Uterus (tissue), 2 donors: ENCODE results near the gene SPRYD4.

ENCODE experiments used
- POLR2A ChIP-seq, 2 donors: fragments of 450-650 bp; IDR thresholded peaks; one replicate each; pipeline ENCODE4 v1.6.1; 2016; ENCODE audit warnings: antibody characterized with exemption in 2 of 2, mild to moderate bottlenecking in 1 of 2, moderate library complexity in 1 of 2
- TF ChIP-seq, protein P1 (sequence below), 4 experiments: fragments of 200-600 bp in 2 of 4; fragments of 450-650 bp in 2 of 4; sonication (generic) in 2 of 4; IDR thresholded peaks; one replicate each; pipeline ENCODE4 v1.5.1; 2016 to 2019; ENCODE audit warnings: antibody characterized with exemption in 4 of 4, mild to moderate bottlenecking in 2 of 4, moderate library complexity in 1 of 4

DNA sequence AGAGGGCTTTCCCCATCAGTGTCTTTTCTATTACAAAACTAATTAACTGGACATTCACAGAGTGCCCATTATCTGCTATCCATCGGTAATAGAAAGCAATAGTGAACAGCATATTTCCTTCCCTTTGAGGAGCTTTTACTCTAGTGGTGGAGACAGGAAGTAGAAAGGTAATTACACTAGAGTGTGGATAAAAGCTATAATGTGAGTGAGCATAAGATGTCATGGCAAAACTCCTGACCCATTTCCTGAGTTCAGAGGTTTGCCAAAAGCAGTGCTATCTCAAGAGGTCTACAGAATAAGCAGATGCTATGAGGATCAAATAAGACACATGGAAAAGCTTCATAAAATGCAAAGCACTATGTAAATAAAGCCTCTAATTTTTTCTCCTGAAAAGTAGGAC, 43.2 kb upstream of the SPRYD4 start:
- TF ChIP-seq, protein P1, sequence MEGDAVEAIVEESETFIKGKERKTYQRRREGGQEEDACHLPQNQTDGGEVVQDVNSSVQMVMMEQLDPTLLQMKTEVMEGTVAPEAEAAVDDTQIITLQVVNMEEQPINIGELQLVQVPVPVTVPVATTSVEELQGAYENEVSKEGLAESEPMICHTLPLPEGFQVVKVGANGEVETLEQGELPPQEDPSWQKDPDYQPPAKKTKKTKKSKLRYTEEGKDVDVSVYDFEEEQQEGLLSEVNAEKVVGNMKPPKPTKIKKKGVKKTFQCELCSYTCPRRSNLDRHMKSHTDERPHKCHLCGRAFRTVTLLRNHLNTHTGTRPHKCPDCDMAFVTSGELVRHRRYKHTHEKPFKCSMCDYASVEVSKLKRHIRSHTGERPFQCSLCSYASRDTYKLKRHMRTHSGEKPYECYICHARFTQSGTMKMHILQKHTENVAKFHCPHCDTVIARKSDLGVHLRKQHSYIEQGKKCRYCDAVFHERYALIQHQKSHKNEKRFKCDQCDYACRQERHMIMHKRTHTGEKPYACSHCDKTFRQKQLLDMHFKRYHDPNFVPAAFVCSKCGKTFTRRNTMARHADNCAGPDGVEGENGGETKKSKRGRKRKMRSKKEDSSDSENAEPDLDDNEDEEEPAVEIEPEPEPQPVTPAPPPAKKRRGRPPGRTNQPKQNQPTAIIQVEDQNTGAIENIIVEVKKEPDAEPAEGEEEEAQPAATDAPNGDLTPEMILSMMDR (IDR thresholded peaks at IDR 0.05), result no peak
- TF ChIP-seq POLR2A (IDR thresholded peaks at IDR 0.05), result no peak
